Chondrocyte (in vitro differentiated cells): ENCODE measurements around the gene SLC25A21. TPM values are rescaled to one million over a fixed set of nuclear protein-coding genes. Genes with fewer than 3 reads are reported as not detected.
"Not testable (repeated sequence)": the region's sequence is repeated elsewhere in the genome, so short reads cannot be mapped to it uniquely, and the experiment has no call there.

Experiments
- DNase-seq: peaks from one replicate; pipeline ENCODE4 v3.0.0; 2021; ENCODE audit warnings: mixed read lengths, low spot score
- H3K27ac Mint-ChIP-seq: one replicate; pipeline ENCODE4 v1.8.0; 2021; ENCODE audit warnings: mild to moderate bottlenecking, moderate library complexity, mixed read lengths; ENCODE audit not compliant: unreplicated experiment
- H3K27me3 Mint-ChIP-seq: 2 replicates; pipeline ENCODE4 v1.8.0; 2021; ENCODE audit warnings: low read depth, mixed read lengths
- H3K36me3 Mint-ChIP-seq: 2 replicates; pipeline ENCODE4 v1.8.0; 2021; ENCODE audit warnings: low read depth, mixed read lengths
- H3K4me1 Mint-ChIP-seq: 2 replicates; pipeline ENCODE4 v1.8.0; 2021; ENCODE audit warnings: low read depth, mild to moderate bottlenecking, mixed read lengths
- H3K4me3 Mint-ChIP-seq: one replicate; pipeline ENCODE4 v1.8.0; 2021; ENCODE audit warnings: mild to moderate bottlenecking, moderate library complexity, mixed read lengths; ENCODE audit not compliant: unreplicated experiment
- H3K9me3 Mint-ChIP-seq: 2 replicates; pipeline ENCODE4 v1.8.0; 2021; ENCODE audit warnings: low read depth, mixed read lengths
- total RNA-seq: library from RNA; stranded (reverse); gene quantifications from 3 replicates; pipeline ENCODE4 v1.2.1, GENCODE V29; 2021
- TF ChIP-seq, protein P1 (sequence below): fragments of 200-600 bp; sonication (generic); IDR thresholded peaks from 2 replicates; pipeline ENCODE4 v1.5.0; 2021; ENCODE audit warnings: antibody characterized with exemption, mild to moderate bottlenecking, moderate library complexity

Gene SLC25A21
- total RNA-seq, 1 donor from 2014 or later, result 0.22 TPM

GRCh38 chr14:36700651-36701050 lies 471.8 kb downstream of the SLC25A21 start:
- no peaks in the 10 kb centered on the region for H3K4me1 Mint-ChIP-seq
- peaks cover 22% of the 10 kb centered on the region for H3K9me3 Mint-ChIP-seq
- H3K36me3 Mint-ChIP-seq, result no peaks in the 10 kb centered on the region
- no peak overlapping the region for H3K27ac Mint-ChIP-seq
- H3K4me3 Mint-ChIP-seq, result no peak overlapping the region
- DNase-seq, result no peak
- H3K27me3 Mint-ChIP-seq, result peaks cover 3% of the 10 kb centered on the region
- TF ChIP-seq, protein P1, sequence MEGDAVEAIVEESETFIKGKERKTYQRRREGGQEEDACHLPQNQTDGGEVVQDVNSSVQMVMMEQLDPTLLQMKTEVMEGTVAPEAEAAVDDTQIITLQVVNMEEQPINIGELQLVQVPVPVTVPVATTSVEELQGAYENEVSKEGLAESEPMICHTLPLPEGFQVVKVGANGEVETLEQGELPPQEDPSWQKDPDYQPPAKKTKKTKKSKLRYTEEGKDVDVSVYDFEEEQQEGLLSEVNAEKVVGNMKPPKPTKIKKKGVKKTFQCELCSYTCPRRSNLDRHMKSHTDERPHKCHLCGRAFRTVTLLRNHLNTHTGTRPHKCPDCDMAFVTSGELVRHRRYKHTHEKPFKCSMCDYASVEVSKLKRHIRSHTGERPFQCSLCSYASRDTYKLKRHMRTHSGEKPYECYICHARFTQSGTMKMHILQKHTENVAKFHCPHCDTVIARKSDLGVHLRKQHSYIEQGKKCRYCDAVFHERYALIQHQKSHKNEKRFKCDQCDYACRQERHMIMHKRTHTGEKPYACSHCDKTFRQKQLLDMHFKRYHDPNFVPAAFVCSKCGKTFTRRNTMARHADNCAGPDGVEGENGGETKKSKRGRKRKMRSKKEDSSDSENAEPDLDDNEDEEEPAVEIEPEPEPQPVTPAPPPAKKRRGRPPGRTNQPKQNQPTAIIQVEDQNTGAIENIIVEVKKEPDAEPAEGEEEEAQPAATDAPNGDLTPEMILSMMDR, result no peak

DNA sequence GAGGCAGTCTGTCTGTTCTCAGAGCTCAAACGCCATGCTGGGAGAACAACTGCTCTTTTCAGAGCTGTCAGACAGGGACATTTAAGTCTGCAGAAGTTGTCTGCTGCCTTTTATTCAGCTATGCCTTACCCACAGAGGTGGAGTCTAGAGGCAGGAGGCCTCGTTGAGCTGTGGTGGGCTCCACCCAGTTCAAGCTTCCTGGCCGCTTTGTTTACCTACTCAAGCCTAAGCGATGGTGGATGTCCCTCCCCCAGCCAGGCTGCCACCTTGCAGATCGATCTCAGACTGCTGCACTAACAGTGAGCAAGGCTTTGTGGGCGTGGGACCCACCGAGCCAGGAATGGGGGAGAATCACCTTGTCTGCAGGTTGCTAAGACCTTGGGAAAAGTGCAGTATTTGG lies 473.0 kb downstream of the SLC25A21 start:
- not testable (repeated sequence) for DNase-seq, H3K4me3 Mint-ChIP-seq, H3K4me1 Mint-ChIP-seq, H3K36me3 Mint-ChIP-seq, H3K27ac Mint-ChIP-seq, H3K27me3 Mint-ChIP-seq
- peaks cover 32% of the 10 kb centered on the region for H3K9me3 Mint-ChIP-seq

- TF ChIP-seq, protein P1, result no peak
- no peak for DNase-seq
- Mint-ChIP-seq H3K27ac (no peak overlapping the region), H3K27me3 (peaks cover 2% of the 10 kb centered on the region), H3K4me3 (no peak overlapping the region), H3K36me3 (peaks cover 1% of the 10 kb centered on the region), H3K4me1 (no peaks in the 10 kb centered on the region), H3K9me3 (peaks cover 10% of the 10 kb centered on the region)
These were observed 481.9 kb downstream of the SLC25A21 start for GRCh38 chr14:36690311-36691040.

DNA sequence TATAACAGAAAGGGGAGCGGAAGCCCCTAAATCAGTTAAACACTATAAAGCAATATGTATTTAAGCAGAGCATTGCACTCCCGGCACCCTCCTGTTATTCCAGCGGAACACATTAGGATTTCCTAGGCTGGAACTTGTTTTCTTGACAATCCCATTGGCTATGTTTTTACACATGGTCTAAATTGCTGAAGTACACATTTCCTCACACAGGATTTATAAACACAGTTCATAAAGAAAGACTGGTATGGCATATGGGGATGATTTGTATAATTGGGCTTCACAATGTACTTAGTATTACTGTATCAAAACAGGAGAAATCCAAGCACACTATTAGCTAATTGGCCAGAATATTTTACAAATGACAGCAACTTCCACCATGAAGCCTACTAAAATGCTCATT lies 487.5 kb downstream of the SLC25A21 start:
- no peak overlapping the region for H3K4me3 Mint-ChIP-seq
- H3K27ac Mint-ChIP-seq, result no peak overlapping the region
- TF ChIP-seq, protein P1, result no peak
- peaks cover 5% of the 10 kb centered on the region for H3K27me3 Mint-ChIP-seq
- DNase-seq, result no peak
- H3K9me3 Mint-ChIP-seq, result no peaks in the 10 kb centered on the region
- no peaks in the 10 kb centered on the region for H3K36me3 Mint-ChIP-seq
- H3K4me1 Mint-ChIP-seq, result no peaks in the 10 kb centered on the region

GRCh38 chr14:36683083-36683724 lies 489.2 kb downstream of the SLC25A21 start:
- TF ChIP-seq, protein P1, result no peak
- Mint-ChIP-seq H3K27ac (no peak overlapping the region), H3K27me3 (peaks cover 12% of the 10 kb centered on the region), H3K9me3 (no peaks in the 10 kb centered on the region), H3K4me1 (no peaks in the 10 kb centered on the region), H3K4me3 (no peak overlapping the region), H3K36me3 (no peaks in the 10 kb centered on the region)
- no peak for DNase-seq
